Stimulated activated CD8-positive, alpha-beta memory T cell treated with anti-CD3 and anti-CD28 coated beads, Interleukin-4, amount 100 ng/mL, for 24 hours (primary cell): Measurements from ENCODE around the gene TRIM60.
"Not testable (repeated sequence)": the region's sequence is repeated elsewhere in the genome, so short reads cannot be mapped to it uniquely, and the experiment has no call there.

Experiments
- DNase-seq: peaks from one replicate; pipeline ENCODE4 v3.0.0-alpha.2; 2020; ENCODE audit warnings: low read depth

TRIM60 gene

DNA sequence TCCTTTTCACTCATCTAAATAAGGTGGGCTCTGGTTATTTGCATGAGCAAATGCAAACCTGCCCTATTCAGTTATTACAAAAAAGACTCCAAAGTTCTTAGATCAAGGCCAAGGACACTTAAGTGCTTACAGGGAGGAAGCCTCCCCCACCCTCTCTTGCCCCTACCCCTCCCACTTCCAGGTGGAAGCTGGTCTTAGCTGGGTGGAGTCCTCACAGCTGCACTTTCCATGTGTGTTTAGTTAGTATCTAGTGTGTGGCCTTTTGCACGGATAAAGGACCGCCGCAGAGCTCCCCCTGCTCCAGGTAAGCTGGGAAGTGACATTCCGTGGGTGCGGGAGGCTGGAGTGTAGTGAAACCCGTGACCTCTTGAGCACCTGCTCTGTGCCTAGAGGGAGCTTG is 21.8 kb downstream of the TRIM60 start, which contains the start of gene TRIM75:
TRIM75 (plus strand) TSS at position 222 of the 400 bp plus-strand sequence. CDS start 5,282 bp downstream, outside the sequence.
- DNase-seq, result no peak

DNA sequence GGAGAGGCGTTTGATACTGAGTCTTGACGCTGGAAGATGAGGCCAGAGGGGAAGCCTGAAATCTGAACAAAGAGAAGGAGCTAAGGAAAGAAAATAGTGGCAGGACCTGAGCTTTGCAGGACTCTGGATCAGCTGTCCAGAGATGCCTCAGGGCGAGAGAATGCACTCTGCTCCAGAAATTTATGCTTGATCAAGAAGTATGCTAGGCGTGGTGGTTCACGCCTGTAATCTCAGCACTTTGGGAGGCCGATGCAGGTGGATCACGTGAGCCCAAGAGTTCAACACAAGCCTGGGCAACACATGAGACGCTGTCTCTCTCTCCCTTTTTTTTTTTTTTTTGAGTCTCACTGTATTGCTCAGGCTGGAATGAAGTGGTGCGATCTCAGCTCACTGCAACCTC is 23.8 kb downstream of the TRIM60 start:
- no peak for DNase-seq

DNA sequence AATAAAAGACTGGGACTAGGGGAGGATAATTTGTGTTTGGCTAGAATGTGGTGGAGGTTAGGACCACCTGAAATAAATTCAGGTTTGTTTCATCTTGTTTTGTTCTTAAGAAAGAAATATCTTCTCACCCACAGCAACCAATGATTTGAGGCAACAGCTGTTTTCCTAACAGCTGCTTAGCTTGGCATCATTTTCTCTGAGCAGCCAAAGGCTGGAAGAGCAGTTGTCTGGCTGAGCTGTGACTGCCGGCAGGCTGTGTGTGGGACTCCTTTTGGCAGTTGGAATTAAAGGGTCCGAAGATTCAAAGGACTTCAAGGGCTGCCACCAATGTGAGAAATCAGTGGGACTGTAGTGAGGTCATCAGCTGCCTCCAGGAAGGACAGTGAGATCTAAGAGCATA is 26.9 kb downstream of the TRIM60 start:
- no peak for DNase-seq

DNA sequence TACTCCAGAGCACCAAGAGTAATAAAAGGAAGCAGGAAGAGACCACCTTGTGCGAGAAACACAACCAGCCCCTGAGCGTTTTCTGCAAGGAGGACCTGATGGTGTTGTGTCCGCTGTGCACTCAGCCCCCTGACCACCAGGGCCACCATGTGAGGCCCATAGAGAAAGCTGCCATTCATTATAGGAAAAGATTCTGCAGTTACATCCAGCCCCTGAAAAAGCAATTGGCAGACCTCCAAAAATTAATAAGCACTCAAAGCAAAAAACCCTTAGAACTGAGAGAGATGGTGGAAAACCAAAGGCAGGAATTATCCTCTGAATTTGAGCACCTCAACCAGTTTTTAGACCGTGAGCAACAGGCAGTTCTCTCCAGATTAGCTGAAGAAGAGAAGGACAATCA is 27.6 kb downstream of the TRIM60 start:
- no peak for DNase-seq

DNA sequence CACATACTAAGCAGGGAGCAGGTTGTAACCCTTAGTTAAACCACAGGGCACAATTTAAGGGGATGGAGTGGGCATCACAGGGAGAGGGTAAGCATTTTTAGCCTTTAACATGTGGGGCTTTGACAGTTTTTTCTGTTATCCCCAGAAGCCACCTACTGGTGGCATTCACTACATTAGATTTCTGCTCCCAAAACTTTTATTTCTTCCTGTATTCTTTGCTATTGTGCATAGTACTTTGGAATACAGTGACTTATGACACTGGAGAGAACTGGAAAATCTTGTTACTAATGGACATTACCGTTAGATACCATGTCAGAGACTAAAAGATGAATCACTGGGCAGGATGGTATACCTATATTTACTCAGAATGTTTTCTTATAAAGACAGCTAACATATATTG is 29.1 kb downstream of the TRIM60 start:
- no peak for DNase-seq

DNA sequence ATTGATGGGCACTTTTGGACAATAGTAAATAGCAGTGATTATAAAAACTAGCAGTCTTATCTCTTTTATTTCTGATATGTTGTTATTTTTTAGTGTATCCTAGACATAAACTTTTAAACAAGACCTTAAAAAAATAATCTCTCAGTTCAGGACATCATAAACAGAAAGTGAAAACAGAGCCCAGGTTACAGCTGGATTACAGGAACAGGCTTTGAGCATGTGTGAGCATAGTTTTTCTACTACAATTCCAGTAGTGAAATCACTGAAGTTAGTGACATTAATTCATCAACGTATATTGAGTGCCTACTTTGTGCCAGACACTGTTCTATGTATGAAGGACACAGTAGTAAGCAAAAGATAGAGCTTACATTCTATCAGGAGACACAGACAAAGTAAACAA is 38.8 kb downstream of the TRIM60 start:
- DNase-seq, result no peak

DNA sequence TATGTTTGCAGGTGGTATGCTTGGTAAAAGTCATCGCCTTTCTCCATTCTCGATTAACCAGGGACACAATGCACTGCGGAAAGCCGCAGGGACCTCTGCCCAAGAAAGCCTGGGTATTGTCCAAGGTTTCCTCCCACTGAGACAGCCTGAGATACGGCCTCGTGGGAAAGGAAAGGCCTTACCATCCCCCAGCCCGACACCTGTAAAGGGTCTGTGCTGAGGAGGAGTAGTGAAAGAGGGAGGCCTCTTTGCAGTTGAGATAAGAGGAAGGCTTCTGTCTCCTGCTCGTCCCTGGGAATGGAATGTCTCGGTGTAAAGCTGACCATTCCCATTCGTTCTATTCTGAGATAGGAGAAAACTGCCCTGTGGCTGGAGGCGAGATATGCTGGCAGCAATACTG is 41.5 kb downstream of the TRIM60 start:
- DNase-seq, result not testable (repeated sequence)

DNA sequence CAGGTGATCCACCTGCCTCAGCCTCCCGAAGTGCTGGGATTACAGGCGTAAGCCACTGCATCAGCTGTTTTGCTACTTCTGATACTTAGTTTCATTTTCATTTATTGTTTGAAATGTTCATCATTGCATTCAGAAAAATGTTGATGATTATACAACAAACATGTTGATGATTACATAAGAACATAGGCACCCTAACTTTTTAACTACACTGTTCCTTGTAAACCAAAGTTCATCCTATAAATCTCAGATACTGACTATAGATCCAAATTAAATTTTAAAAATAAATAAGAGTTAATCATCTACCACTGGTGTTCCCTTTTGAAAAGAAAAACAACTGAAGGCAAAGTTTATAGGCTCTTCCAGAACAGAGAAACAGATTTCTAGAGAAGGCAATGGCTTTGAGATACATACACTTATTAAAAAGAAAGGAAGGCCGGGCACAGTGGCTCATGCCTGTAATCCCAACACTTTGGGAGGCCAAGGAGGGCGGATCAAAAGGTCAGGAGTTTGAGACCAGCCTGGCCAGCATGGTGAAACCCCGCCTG is 45.3 kb downstream of the TRIM60 start:
- no peak for DNase-seq

DNA sequence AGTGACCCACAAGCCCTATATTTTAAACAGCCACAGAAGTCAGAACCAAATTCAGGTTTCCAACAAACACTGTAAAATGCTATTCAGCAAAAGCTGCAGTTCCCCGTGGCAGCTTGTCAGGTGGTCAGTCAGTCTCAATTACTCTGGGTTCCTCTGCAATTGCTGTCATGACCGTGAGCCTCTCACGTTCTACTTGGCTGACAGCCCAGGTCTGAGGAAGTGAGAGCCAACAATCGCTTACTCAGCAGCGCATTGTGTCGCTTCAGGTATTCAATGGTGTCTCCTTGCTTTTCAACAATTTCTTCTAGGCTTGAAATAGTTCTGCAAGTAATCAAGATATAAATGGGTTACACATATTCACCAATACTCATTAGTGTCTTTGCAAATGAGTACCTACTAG is 47.7 kb downstream of the TRIM60 start:
- no peak for DNase-seq

DNA sequence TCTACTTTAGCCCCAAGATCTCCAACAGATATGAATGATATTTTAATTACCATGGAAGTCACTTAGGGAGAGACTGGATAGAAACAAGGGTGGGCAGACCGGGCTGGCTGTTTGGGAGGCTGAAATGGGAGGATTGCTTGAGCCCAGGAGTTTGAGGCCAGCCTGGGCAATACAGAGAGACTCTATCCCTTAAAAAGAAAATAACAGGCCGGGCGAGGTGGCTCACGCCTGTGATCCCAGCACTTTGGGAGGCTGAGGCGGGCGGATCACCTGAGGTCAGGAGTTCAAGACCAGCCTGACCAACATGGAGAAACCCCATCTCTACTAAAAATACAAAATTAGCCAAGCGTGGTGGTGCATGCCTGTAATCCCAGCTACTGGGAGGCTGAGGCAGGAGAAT is 53.0 kb downstream of the TRIM60 start:
- not testable (repeated sequence) for DNase-seq

DNA sequence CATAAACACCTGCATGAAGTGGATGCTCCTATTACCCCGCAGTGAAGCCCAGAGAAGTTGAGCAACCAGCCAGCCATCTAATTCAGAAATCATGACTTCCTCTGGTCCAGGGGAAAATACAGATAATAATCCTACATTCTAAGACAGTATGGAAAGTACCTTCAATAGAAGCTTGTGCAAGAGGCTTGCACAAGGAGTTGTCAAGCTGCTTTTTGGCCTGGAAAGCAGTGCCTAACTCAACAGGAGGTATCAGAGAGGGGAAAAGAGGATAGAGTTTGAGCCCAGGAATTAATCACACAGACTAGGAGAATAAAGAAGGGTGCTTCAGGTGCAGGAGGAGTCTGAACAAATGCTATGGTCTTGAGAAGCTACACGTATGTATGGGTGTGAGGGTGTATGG is 54.1 kb downstream of the TRIM60 start:
- no peak for DNase-seq

DNA sequence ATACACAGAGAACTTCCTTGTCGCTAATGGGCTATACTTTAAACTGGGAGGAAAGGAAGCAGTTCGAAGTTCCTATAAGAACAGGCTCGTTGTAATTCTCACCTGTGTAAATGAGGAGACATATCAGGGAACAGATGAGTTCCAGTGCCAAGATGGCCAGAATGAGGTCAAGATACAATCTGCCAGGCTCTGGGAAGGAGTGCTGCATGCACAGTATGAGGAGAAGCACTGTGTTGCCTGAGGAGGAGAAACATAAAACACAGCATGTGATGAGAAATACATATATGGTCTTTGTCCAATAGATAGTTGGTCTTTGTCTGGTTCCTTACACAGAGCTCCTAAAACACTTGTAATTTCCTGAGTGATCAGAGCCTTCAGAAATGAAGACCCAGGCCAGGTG is 56.6 kb downstream of the TRIM60 start:
- DNase-seq, result no peak
